BE2C (cell line): ENCODE results near the gene ACRBP.
"Not testable (repeated sequence)": the region's sequence is repeated elsewhere in the genome, so short reads cannot be mapped to it uniquely, and the experiment has no call there.

Experiments
- DNase-seq: peaks from one replicate; pipeline ENCODE4 v3.0.0-alpha.2; 2020
- H3K27me3 ChIP-seq: fragments of 250-450 bp; sonication (Bioruptor Pico); 2 replicates; pipeline ENCODE4 v1.5.1; 2020; ENCODE audit warnings: mild to moderate bottlenecking
- H3K36me3 ChIP-seq: fragments of 250-450 bp; sonication (Bioruptor Pico); 2 replicates; pipeline ENCODE4 v1.5.1; 2020; ENCODE audit warnings: mild to moderate bottlenecking
- H3K4me1 ChIP-seq: fragments of 250-450 bp; sonication (Bioruptor Pico); 2 replicates; pipeline ENCODE4 v1.5.1; 2020
- H3K4me3 ChIP-seq: 2 replicates; pipeline ENCODE4 v1.5.1; 2011; ENCODE audit warnings: low read depth, low read length
- H3K9me3 ChIP-seq: fragments of 250-450 bp; sonication (Bioruptor Pico); 2 replicates; pipeline ENCODE4 v1.5.1; 2020
- TF ChIP-seq, protein P1 (sequence below): IDR thresholded peaks from 2 replicates; pipeline ENCODE4 v1.5.1; 2012; ENCODE audit warnings: mild to moderate bottlenecking, low read depth, low read length

ACRBP gene

GRCh38 chr12:6603095-6603567 is 44.1 kb downstream of the ACRBP start:
- H3K9me3 ChIP-seq = no peaks in the 10 kb centered on the region
- H3K4me1 ChIP-seq = peaks cover 17% of the 10 kb centered on the region
- TF ChIP-seq, protein P1, sequence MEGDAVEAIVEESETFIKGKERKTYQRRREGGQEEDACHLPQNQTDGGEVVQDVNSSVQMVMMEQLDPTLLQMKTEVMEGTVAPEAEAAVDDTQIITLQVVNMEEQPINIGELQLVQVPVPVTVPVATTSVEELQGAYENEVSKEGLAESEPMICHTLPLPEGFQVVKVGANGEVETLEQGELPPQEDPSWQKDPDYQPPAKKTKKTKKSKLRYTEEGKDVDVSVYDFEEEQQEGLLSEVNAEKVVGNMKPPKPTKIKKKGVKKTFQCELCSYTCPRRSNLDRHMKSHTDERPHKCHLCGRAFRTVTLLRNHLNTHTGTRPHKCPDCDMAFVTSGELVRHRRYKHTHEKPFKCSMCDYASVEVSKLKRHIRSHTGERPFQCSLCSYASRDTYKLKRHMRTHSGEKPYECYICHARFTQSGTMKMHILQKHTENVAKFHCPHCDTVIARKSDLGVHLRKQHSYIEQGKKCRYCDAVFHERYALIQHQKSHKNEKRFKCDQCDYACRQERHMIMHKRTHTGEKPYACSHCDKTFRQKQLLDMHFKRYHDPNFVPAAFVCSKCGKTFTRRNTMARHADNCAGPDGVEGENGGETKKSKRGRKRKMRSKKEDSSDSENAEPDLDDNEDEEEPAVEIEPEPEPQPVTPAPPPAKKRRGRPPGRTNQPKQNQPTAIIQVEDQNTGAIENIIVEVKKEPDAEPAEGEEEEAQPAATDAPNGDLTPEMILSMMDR = no peak
- H3K4me3 ChIP-seq = no peak overlapping the region
- H3K36me3 ChIP-seq = peaks cover 76% of the 10 kb centered on the region
- H3K27me3 ChIP-seq = no peaks in the 10 kb centered on the region
- DNase-seq = peak; percentile 50

- H3K9me3 ChIP-seq = no peaks in the 10 kb centered on the region
- TF ChIP-seq, protein P1 = no peak
- DNase-seq = no peak
- peaks cover 82% of the 10 kb centered on the region for H3K36me3 ChIP-seq
- no peaks in the 10 kb centered on the region for H3K27me3 ChIP-seq
- H3K4me3 ChIP-seq = no peak overlapping the region
- H3K4me1 ChIP-seq = peaks cover 11% of the 10 kb centered on the region
Measured at GRCh38 chr12:6602526-6602925, 44.7 kb downstream of the ACRBP start.

DNA sequence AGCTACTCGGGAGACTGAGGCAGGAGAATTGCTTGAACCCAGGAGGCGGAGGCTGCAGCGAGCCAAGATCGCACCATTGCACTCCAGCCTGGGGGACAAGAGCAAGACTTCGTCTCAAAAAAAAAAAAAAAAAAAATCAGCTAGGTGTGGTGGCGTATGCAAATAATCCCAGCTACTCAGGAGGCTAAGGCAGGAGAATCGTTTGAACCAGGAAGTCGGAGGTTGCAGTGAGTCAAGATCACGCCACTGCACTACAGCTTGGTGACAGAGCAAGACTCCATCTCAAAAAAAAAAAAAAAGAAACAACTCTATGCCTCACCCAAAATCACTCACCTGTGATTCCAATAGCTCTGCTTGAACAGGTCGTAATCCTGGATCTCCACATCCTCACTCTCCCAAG is 51.6 kb downstream of the ACRBP start:
- peaks cover 97% of the 10 kb centered on the region for H3K36me3 ChIP-seq
- H3K27me3 ChIP-seq, H3K4me1 ChIP-seq: not testable (repeated sequence)

GRCh38 chr12:6592087-6592486 is 55.1 kb downstream of the ACRBP start:
- Histone ChIP-seq H3K27me3 (no peaks in the 10 kb centered on the region), H3K36me3 (peaks cover 97% of the 10 kb centered on the region), H3K4me3 (no peak overlapping the region), H3K4me1 (no peaks in the 10 kb centered on the region), H3K9me3 (no peaks in the 10 kb centered on the region)
- DNase-seq = no peak
- TF ChIP-seq, protein P1 = no peak

More for the DNA sequence above, 51.6 kb downstream of the ACRBP start:
- not testable (repeated sequence) for H3K4me3 ChIP-seq, DNase-seq, H3K9me3 ChIP-seq
